Panc1 (cell line): ENCODE results near the gene FRMD7. TPM values are rescaled to one million over a fixed set of nuclear protein-coding genes. Genes with fewer than 3 reads are reported as not detected.
"Not testable (repeated sequence)": the region's sequence is repeated elsewhere in the genome, so short reads cannot be mapped to it uniquely, and the experiment has no call there.

Experiments used
- ATAC-seq: fragments of 200-7000 bp; cut with Tn5 transposase; 2 replicates; pipeline ENCODE4 v1.9.1; 2020; ENCODE audit warnings: mild to moderate bottlenecking, moderate library complexity
- BruUV-seq: library from RNA; stranded (reverse); fragments of 400-500 nt; replicated peaks from 2 replicates; lab custom pipeline; 2021; lab: Mats Ljungman, UMichigan
- CTCF ChIA-PET: fragments of 300-600 bp; sonication (Branson Sonifier 250); formaldehyde crosslinking; loops from one replicate; lab custom pipeline; 2022; ENCODE audit warnings: antibody characterized with exemption; lab: Charles Lee
- POLR2A ChIA-PET: fragments of 300-600 bp; sonication (Branson Sonifier 250); formaldehyde crosslinking; loops from one replicate; lab custom pipeline; 2022; ENCODE audit warnings: antibody characterized with exemption; lab: Charles Lee
- DNase-seq: peaks from one replicate; pipeline ENCODE4 v3.0.0-alpha.2; 2010; ENCODE audit warnings: low read depth, low spot score
- H3K27ac ChIP-seq: 2 replicates; pipeline ENCODE4 v1.5.1; 2011; ENCODE audit warnings: mild to moderate bottlenecking, low read length, inconsistent platforms
- H3K27me3 ChIP-seq: fragments of 200-500 bp; sonication (Bioruptor generic); 2 replicates; pipeline ENCODE4 v1.6.0; 2014; ENCODE audit warnings: low read length, inconsistent platforms; ENCODE audit not compliant: control insufficient read depth, insufficient read depth
- H3K36me3 ChIP-seq: fragments of 200-500 bp; sonication (Bioruptor generic); 2 replicates; pipeline ENCODE4 v1.5.1; 2014; ENCODE audit warnings: inconsistent platforms, mild to moderate bottlenecking, low read length, moderate library complexity; ENCODE audit not compliant: control insufficient read depth, insufficient read depth
- H3K4me1 ChIP-seq: 2 replicates; pipeline ENCODE4 v1.5.1; 2011; ENCODE audit warnings: inconsistent platforms, mild to moderate bottlenecking, low read length, moderate library complexity; ENCODE audit not compliant: control insufficient read depth, insufficient read depth
- H3K4me3 ChIP-seq, 2 experiments: 2 replicates each; pipeline ENCODE4 v1.5.1; 2011 to 2012; ENCODE audit warnings: low read depth in 2 of 2, low read length in 2 of 2, mild to moderate bottlenecking in 2 of 2, inconsistent platforms in 1 of 2, moderate library complexity in 1 of 2
- H3K9me3 ChIP-seq: fragments of 200-500 bp; sonication (Bioruptor generic); 2 replicates; pipeline ENCODE4 v1.5.1; 2014; ENCODE audit warnings: low read depth, mild to moderate bottlenecking, inconsistent platforms, low read length, moderate library complexity; ENCODE audit not compliant: control insufficient read depth, insufficient read depth
- CTCF ChIP-seq: fragments of 450-650 bp; IDR thresholded peaks from 2 replicates; pipeline ENCODE4 v1.5.1; 2017; ENCODE audit warnings: mild to moderate bottlenecking
- POLR2AphosphoS5 ChIP-seq: IDR thresholded peaks from 2 replicates; pipeline ENCODE4 v1.6.1; 2012; ENCODE audit warnings: mild to moderate bottlenecking, low read depth, low read length, moderate library complexity
- REST ChIP-seq, 2 experiments: IDR thresholded peaks; 2 replicates each; pipeline ENCODE4 v1.6.1; 2011 to 2012; ENCODE audit warnings: low read depth in 2 of 2, control low read depth in 1 of 2, low read length in 1 of 2, mild to moderate bottlenecking in 1 of 2, moderate library complexity in 1 of 2; ENCODE audit not compliant: insufficient read depth in 1 of 2
- SIN3A ChIP-seq: IDR thresholded peaks from 2 replicates; pipeline ENCODE4 v1.6.1; 2012; ENCODE audit warnings: low read depth, mild to moderate bottlenecking, low read length, moderate library complexity, borderline replicate concordance; ENCODE audit not compliant: insufficient read depth
- TCF7L2 ChIP-seq: IDR thresholded peaks from 2 replicates; pipeline ENCODE4 v1.6.1; 2011; ENCODE audit warnings: mild to moderate bottlenecking, low read depth, low read length, inconsistent platforms
- in situ Hi-C: cut with HindIII; loops from 2 replicates; pipeline ENCODE4 v1.10.0; 2016; ENCODE audit warnings: low sequenced_read_pairs, low pct_unique_long_range_greater_than_20kb
- intact Hi-C: fragments of 100-400 bp; cut with micrococcal nuclease; formaldehyde crosslinking; loops from one replicate; pipeline ENCODE4 v1.10.0; 2022; ENCODE audit not compliant: unreplicated experiment
- total RNA-seq: library from RNA; stranded (reverse); gene quantifications from one replicate; pipeline ENCODE4 v1.2.1, GENCODE V29; 2021; ENCODE audit not compliant: unreplicated experiment

Gene FRMD7
- total RNA-seq, 1 experiment from 2014 or later: not detected

GRCh38 chrX:132058050-132058449 is 69.8 kb downstream of the FRMD7 start:
- no peaks in the 10 kb centered on the region for H3K9me3 ChIP-seq
- TF ChIP-seq CTCF: no peak
- TF ChIP-seq SIN3A: no peak
- TF ChIP-seq POLR2AphosphoS5: no peak
- TF ChIP-seq TCF7L2: no peak
- no peak for TF ChIP-seq REST (IDR thresholded peaks at IDR 0.05; ENCODE audit: insufficient read depth in 1 of 2, low read depth in 2 of 2, low read length in 1 of 2)
- H3K4me3 ChIP-seq: no peak overlapping the region
- H3K27me3 ChIP-seq: no peaks in the 10 kb centered on the region
- in situ Hi-C loops: no loop called here
- no TSS peak for BruUV-seq
- no peak overlapping the region for H3K27ac ChIP-seq
- ChIA-PET POLR2A (no interaction called here), CTCF (no interaction called here)
- ATAC-seq (no peak), DNase-seq (no peak)
- intact Hi-C loops: no loop called here
- H3K36me3 ChIP-seq: no peaks in the 10 kb centered on the region
- H3K4me1 ChIP-seq: no peaks in the 10 kb centered on the region

- H3K4me1 ChIP-seq, BruUV-seq, POLR2A ChIA-PET, H3K27me3 ChIP-seq, H3K36me3 ChIP-seq, ATAC-seq, in situ Hi-C loops, H3K27ac ChIP-seq, H3K9me3 ChIP-seq, DNase-seq, CTCF ChIA-PET, H3K4me3 ChIP-seq, intact Hi-C loops: not testable (repeated sequence)
Observed at GRCh38 chrX:132051778-132052177, 76.0 kb downstream of the FRMD7 start.

GRCh38 chrX:132046533-132046932 is 81.3 kb downstream of the FRMD7 start:
- ChIA-PET CTCF (no interaction called here), POLR2A (no interaction called here)
- DNase-seq (no peak), ATAC-seq (no peak)
- H3K27ac ChIP-seq: no peak overlapping the region
- H3K36me3 ChIP-seq: no peaks in the 10 kb centered on the region
- intact Hi-C loops (no loop called here), in situ Hi-C loops (no loop called here)
- TF ChIP-seq SIN3A: no peak
- no peak for TF ChIP-seq CTCF
- no peak for TF ChIP-seq POLR2AphosphoS5
- H3K4me3 ChIP-seq: no peak overlapping the region
- no peaks in the 10 kb centered on the region for H3K27me3 ChIP-seq
- H3K9me3 ChIP-seq: no peaks in the 10 kb centered on the region
- no peaks in the 10 kb centered on the region; the same call in 1 of the 2 replicates for H3K4me1 ChIP-seq
- no TSS peak for BruUV-seq
